Activated CD4-positive, alpha-beta memory T cell treated with anti-CD3 and anti-CD28 coated beads for 36 hours (primary cell): ENCODE measurements around the gene TMEM30B. TPM values are rescaled to one million over a fixed set of nuclear protein-coding genes. Genes with fewer than 3 reads are reported as not detected.

ENCODE experiments used
- CTCF ChIA-PET: fragments of 350-600 bp; sonication (Branson Sonifier 250); formaldehyde crosslinking; loops from one replicate; lab custom pipeline; 2021; ENCODE audit warnings: antibody characterized with exemption, inconsistent platforms; lab: Charles Lee
- POLR2A ChIA-PET: fragments of 350-600 bp; sonication (Branson Sonifier 250); formaldehyde crosslinking; loops from one replicate; lab custom pipeline; 2021; ENCODE audit warnings: antibody characterized with exemption; lab: Charles Lee
- DNase-seq: peaks from one replicate; pipeline ENCODE4 v3.0.0-alpha.2; 2020
- H3K27ac Mint-ChIP-seq: one replicate; pipeline ENCODE4 v1.8.0; 2021; ENCODE audit warnings: mixed read lengths
- H3K27me3 Mint-ChIP-seq: one replicate; pipeline ENCODE4 v1.8.0; 2021; ENCODE audit warnings: mixed read lengths
- H3K36me3 Mint-ChIP-seq: one replicate; pipeline ENCODE4 v1.8.0; 2021; ENCODE audit warnings: mixed read lengths
- H3K4me1 Mint-ChIP-seq: one replicate; pipeline ENCODE4 v1.8.0; 2021; ENCODE audit warnings: low read depth, mixed read lengths
- H3K4me3 Mint-ChIP-seq: one replicate; pipeline ENCODE4 v1.8.0; 2021; ENCODE audit warnings: mild to moderate bottlenecking, mixed read lengths
- H3K9me3 Mint-ChIP-seq: one replicate; pipeline ENCODE4 v1.8.0; 2021; ENCODE audit warnings: mixed read lengths
- intact Hi-C: fragments of 100-400 bp; cut with micrococcal nuclease; formaldehyde crosslinking; loops from one replicate; pipeline ENCODE4 v1.15.1; 2023
- total RNA-seq, 2 experiments: library from RNA; stranded (reverse); gene quantifications; one replicate each; pipeline ENCODE4 v1.2.3, GENCODE V29; 2021

Gene TMEM30B
- total RNA-seq, 2 experiments from 2014 or later = 1.6 to 1.7 TPM

- H3K27ac Mint-ChIP-seq = no peak overlapping the region
- ChIA-PET POLR2A (no interaction called here), CTCF (interaction anchor here (0.5 to 10.4 kb wide), 3 partner anchors 15 to 554 kb away, joined by 3 to 85 read pairs (median 8); no protein-coding TSS in a partner anchor)
- H3K4me1 Mint-ChIP-seq = peaks cover 34% of the 10 kb centered on the region
- no peak for DNase-seq
- no peaks in the 10 kb centered on the region for H3K9me3 Mint-ChIP-seq
- H3K27me3 Mint-ChIP-seq = peaks cover 3% of the 10 kb centered on the region
- intact Hi-C loops = loop anchor here (5.0 kb wide), 1 partner anchor 555 kb away; no protein-coding TSS in a partner anchor
- no peaks in the 10 kb centered on the region for H3K36me3 Mint-ChIP-seq
- no peak overlapping the region for H3K4me3 Mint-ChIP-seq
Observed at GRCh38 chr14:61282746-61283145, 1.6 kb upstream of the TMEM30B start.

- peaks cover 34% of the 10 kb centered on the region for H3K4me1 Mint-ChIP-seq
- H3K36me3 Mint-ChIP-seq = no peaks in the 10 kb centered on the region
- DNase-seq = no peak
- H3K9me3 Mint-ChIP-seq = no peaks in the 10 kb centered on the region
- no peak overlapping the region for H3K27ac Mint-ChIP-seq
- ChIA-PET POLR2A (no interaction called here), CTCF (interaction anchor here (0.9 to 10.4 kb wide), 4 partner anchors 14 to 555 kb away, joined by 3 to 85 read pairs (median 6); no protein-coding TSS in a partner anchor)
- no peak overlapping the region for H3K4me3 Mint-ChIP-seq
- peaks cover 3% of the 10 kb centered on the region for H3K27me3 Mint-ChIP-seq
- intact Hi-C loops = loop anchor here (5.0 kb wide), 1 partner anchor 555 kb away; no protein-coding TSS in a partner anchor
Observed at GRCh38 chr14:61281948-61282275, 774 bp upstream of the TMEM30B start.

- peaks cover 34% of the 10 kb centered on the region for H3K4me1 Mint-ChIP-seq
- CTCF ChIA-PET = interaction anchor here (0.6 to 10.4 kb wide), 21 partner anchors 9 to 846 kb away, joined by 3 to 85 read pairs (median 3); partner anchors contain the start of genes PRKCH and TRMT5
- peaks cover 3% of the 10 kb centered on the region for H3K27me3 Mint-ChIP-seq
- peak overlapping the region; percentile 70 for H3K27ac Mint-ChIP-seq
- DNase-seq = peak; percentile 82
- H3K4me3 Mint-ChIP-seq = peak overlapping the region; percentile 87
- H3K9me3 Mint-ChIP-seq = no peaks in the 10 kb centered on the region
- POLR2A ChIA-PET = interaction anchor here (1.1 kb wide), 1 partner anchor 42 kb away, joined by 6 read pairs; no protein-coding TSS in a partner anchor
- no peaks in the 10 kb centered on the region for H3K36me3 Mint-ChIP-seq
- intact Hi-C loops = loop anchor here (1.0 to 5.0 kb wide), 2 partner anchors 11 to 557 kb away; no protein-coding TSS in a partner anchor
Observed at GRCh38 chr14:61280526-61281185, 482 bp downstream of the TMEM30B start.

GRCh38 chr14:61280092-61280525, 1.0 kb downstream of the TMEM30B start:
- Mint-ChIP-seq H3K9me3 (no peaks in the 10 kb centered on the region), H3K27me3 (peaks cover 3% of the 10 kb centered on the region), H3K36me3 (no peaks in the 10 kb centered on the region), H3K27ac (peak overlapping the region; percentile 70), H3K4me3 (peak overlapping the region; percentile 87), H3K4me1 (peaks cover 31% of the 10 kb centered on the region)
- DNase-seq = peak; percentile 66
- ChIA-PET POLR2A (interaction anchor here (1.1 kb wide), 1 partner anchor 43 kb away, joined by 6 read pairs; no protein-coding TSS in a partner anchor), CTCF (interaction anchor here (0.8 to 10.4 kb wide), 18 partner anchors 9 to 846 kb away, joined by 3 to 85 read pairs (median 4); partner anchors contain the start of gene TRMT5)
- intact Hi-C loops = loop anchor here (1.0 to 5.0 kb wide), 2 partner anchors 11 to 557 kb away; no protein-coding TSS in a partner anchor

GRCh38 chr14:61279082-61279481, 2.1 kb downstream of the TMEM30B start:
- Mint-ChIP-seq H3K9me3 (no peaks in the 10 kb centered on the region), H3K36me3 (no peaks in the 10 kb centered on the region), H3K27ac (no peak overlapping the region), H3K27me3 (peaks cover 8% of the 10 kb centered on the region), H3K4me1 (peaks cover 28% of the 10 kb centered on the region), H3K4me3 (peak overlapping the region; percentile 10)
- ChIA-PET POLR2A (interaction anchor here (0.5 kb wide), 1 partner anchor 101 kb away, joined by 4 read pairs; no protein-coding TSS in a partner anchor), CTCF (interaction anchor here (1.0 to 10.4 kb wide), 4 partner anchors 12 to 654 kb away, joined by 3 to 85 read pairs (median 8); no protein-coding TSS in a partner anchor)
- no peak for DNase-seq
- intact Hi-C loops = no loop called here

- Mint-ChIP-seq H3K27me3 (peaks cover 10% of the 10 kb centered on the region), H3K4me3 (no peak overlapping the region), H3K4me1 (peaks cover 19% of the 10 kb centered on the region), H3K36me3 (no peaks in the 10 kb centered on the region), H3K9me3 (no peaks in the 10 kb centered on the region), H3K27ac (no peak overlapping the region)
- CTCF ChIA-PET = interaction anchor here (1.0 to 10.4 kb wide), 3 partner anchors 10 to 653 kb away, joined by 3 to 85 read pairs (median 3); no protein-coding TSS in a partner anchor
- POLR2A ChIA-PET = no interaction called here
- no peak for DNase-seq
- intact Hi-C loops = no loop called here
Observed at GRCh38 chr14:61277784-61278183, 3.4 kb downstream of the TMEM30B start.

- intact Hi-C loops = no loop called here
- Mint-ChIP-seq H3K4me1 (peaks cover 18% of the 10 kb centered on the region), H3K36me3 (no peaks in the 10 kb centered on the region), H3K9me3 (no peaks in the 10 kb centered on the region), H3K27me3 (peaks cover 10% of the 10 kb centered on the region), H3K27ac (no peak overlapping the region), H3K4me3 (no peak overlapping the region)
- DNase-seq = no peak
- ChIA-PET CTCF (interaction anchor here (1.0 kb wide), 1 partner anchor 560 kb away, joined by 3 read pairs; no protein-coding TSS in a partner anchor), POLR2A (no interaction called here)
Observed at GRCh38 chr14:61277232-61277631, 3.9 kb downstream of the TMEM30B start.

GRCh38 chr14:61271552-61271951, 9.6 kb downstream of the TMEM30B start:
- H3K27ac Mint-ChIP-seq = no peak overlapping the region
- ChIA-PET POLR2A (no interaction called here), CTCF (interaction anchor here (1.5 to 10.0 kb wide), 2 partner anchors 11 to 566 kb away, joined by 3 to 85 read pairs; partner anchors contain the start of gene TMEM30B)
- no peaks in the 10 kb centered on the region for H3K36me3 Mint-ChIP-seq
- H3K9me3 Mint-ChIP-seq = no peaks in the 10 kb centered on the region
- H3K4me1 Mint-ChIP-seq = no peaks in the 10 kb centered on the region
- intact Hi-C loops = no loop called here
- no peak overlapping the region for H3K4me3 Mint-ChIP-seq
- no peak for DNase-seq
- peaks cover 26% of the 10 kb centered on the region for H3K27me3 Mint-ChIP-seq

- no peaks in the 10 kb centered on the region for H3K4me1 Mint-ChIP-seq
- intact Hi-C loops = no loop called here
- H3K36me3 Mint-ChIP-seq = no peaks in the 10 kb centered on the region
- no peak overlapping the region for H3K4me3 Mint-ChIP-seq
- H3K9me3 Mint-ChIP-seq = no peaks in the 10 kb centered on the region
- peaks cover 29% of the 10 kb centered on the region for H3K27me3 Mint-ChIP-seq
- ChIA-PET POLR2A (no interaction called here), CTCF (interaction anchor here (1.5 to 10.0 kb wide), 2 partner anchors 12 to 566 kb away, joined by 3 to 85 read pairs; partner anchors contain the start of gene TMEM30B)
- no peak overlapping the region for H3K27ac Mint-ChIP-seq
- DNase-seq = no peak
Observed at GRCh38 chr14:61270714-61271113, 10.4 kb downstream of the TMEM30B start.

- H3K36me3 Mint-ChIP-seq = no peaks in the 10 kb centered on the region
- no peak overlapping the region for H3K27ac Mint-ChIP-seq
- POLR2A ChIA-PET = no interaction called here
- DNase-seq = peak; percentile 86
- intact Hi-C loops = loop anchor here (1.0 kb wide), 4 partner anchors 11 to 858 kb away; no protein-coding TSS in a partner anchor
- peak overlapping the region; percentile 60 for H3K4me3 Mint-ChIP-seq
- CTCF ChIA-PET = interaction anchor here (0.6 to 10.0 kb wide), 13 partner anchors 11 to 858 kb away, joined by 3 to 85 read pairs (median 5); partner anchors contain the start of gene TMEM30B
- H3K27me3 Mint-ChIP-seq = peaks cover 28% of the 10 kb centered on the region
- no peaks in the 10 kb centered on the region for H3K9me3 Mint-ChIP-seq
- no peaks in the 10 kb centered on the region for H3K4me1 Mint-ChIP-seq
Observed at GRCh38 chr14:61269321-61270083, 11.6 kb downstream of the TMEM30B start.

- Mint-ChIP-seq H3K27ac (no peak overlapping the region), H3K9me3 (no peaks in the 10 kb centered on the region), H3K4me3 (no peak overlapping the region), H3K27me3 (peaks cover 22% of the 10 kb centered on the region), H3K4me1 (no peaks in the 10 kb centered on the region), H3K36me3 (no peaks in the 10 kb centered on the region)
- intact Hi-C loops = loop anchor here (1.0 kb wide), 4 partner anchors 11 to 858 kb away; no protein-coding TSS in a partner anchor
- DNase-seq = no peak
- CTCF ChIA-PET = interaction anchor here (0.6 to 10.0 kb wide), 13 partner anchors 10 to 858 kb away, joined by 3 to 85 read pairs (median 5); partner anchors contain the start of gene TMEM30B
- POLR2A ChIA-PET = no interaction called here
Observed at GRCh38 chr14:61268812-61269211, 12.3 kb downstream of the TMEM30B start.
